HK-2 (cell line): ENCODE data around the gene GNAO1.

ENCODE experiments used
- DNase-seq: peaks from one replicate; pipeline ENCODE4 v3.0.0-alpha.2; 2018; ENCODE audit not compliant: unreplicated experiment

Gene GNAO1

GRCh38 chr16:56289416-56289815, 98.1 kb downstream of the GNAO1 start:
- no peak for DNase-seq

GRCh38 chr16:56289862-56290261, 98.6 kb downstream of the GNAO1 start:
- no peak for DNase-seq

DNA sequence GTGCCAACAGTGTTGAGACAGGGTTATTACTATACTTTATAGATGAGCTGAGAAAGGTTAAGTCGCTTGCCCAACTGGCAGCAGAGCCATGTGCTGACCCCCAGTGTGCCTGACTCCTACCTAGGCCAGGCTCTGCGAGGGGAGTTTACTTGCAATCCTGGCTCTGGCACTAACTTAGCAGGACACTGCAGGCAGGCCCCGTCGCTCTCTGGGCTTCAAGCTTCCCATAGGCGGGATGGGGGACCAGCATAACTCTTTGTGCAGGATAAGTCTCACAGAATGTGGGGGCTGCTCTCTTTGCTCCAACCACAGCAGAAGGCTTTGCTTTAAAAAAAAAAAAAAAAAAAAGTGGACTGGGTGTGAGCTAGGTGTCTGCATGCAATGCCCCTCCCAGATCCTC, 102.7 kb downstream of the GNAO1 start:
- DNase-seq, result no peak

DNA sequence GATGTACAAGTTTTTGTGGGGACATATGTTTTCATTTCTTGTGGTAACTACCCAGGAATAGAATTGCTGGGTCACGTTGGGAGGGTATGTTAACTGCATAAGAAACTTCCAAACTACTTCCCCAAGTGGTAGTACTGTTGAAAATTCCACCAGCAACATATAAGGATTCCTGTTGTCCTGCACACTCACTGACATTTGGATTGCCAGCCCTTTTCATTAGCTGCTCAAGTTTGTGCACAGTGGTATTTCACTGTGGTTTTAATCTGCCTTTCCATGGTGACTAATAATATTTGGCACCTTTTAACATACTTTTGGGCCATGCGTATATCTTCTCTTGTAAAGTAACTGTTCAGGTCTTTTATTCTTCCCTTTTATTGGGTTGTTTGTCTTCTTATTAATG, 103.3 kb downstream of the GNAO1 start:
- no peak for DNase-seq

DNA sequence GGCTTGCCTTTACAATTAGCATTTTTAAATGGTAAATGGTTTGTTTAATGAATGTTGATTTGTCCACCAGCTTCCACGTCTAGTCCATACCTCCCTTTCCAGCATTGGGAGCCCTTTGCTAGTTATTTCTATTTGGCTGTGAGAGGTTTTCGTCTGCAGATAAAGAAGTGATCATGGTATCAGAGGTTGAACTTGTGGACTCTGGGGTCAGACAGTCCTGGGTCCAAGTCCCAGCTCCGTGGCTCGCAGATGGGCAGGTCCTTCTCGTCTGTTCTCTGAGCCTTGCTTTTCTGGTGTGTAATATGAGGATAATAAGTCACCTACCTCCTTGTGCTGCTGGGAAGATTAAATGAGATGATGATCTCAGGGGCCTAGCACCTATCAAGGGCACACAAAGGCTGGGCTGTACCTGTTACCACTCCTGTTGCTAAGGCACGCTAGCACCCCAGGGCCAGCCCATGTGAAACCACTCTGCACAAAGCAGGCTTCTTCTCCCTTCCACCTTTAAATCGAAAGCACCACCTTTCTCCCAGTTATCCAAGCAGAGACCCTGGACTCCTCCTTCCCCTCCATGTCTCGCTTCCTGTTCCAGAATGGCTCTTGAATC, 103.9 kb downstream of the GNAO1 start:
- no peak for DNase-seq

DNA sequence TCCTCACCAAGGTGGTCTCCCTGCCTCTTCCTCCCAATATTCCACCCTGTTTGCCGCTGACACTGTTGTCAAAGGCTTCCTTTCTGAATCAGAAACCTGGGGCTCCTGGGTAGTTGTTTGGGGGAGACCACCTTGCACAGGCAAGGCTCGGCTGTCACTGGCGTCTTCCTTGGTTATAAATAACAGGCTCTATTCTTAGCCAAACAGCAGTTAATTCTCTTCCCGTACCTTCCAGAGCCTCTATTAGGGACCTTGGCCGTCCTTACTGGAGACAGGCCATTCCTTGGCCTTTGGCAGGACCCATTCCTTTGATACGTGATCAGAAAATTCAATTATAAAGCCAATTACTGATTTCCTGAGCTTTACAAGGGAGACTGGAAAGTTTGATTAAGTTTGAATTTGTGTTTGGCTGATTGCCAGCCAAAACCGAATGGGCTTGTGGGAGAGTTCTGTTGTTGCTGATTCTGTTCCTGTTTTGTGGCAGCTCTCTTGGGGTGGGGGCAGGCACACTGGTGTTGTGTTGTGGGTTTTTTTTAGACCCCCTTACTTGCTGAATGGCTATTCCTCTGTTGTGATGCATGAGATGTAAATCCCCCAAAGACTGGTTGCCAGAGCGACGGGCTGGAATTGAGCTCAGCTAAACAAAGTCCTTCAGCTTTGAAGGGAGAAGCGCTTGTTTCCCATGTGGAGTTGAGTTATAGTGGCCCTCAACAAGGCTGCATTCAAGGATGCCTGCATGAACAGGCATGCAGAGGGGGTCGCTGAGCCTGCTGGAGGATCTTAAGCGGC, 104.6 kb downstream of the GNAO1 start:
- no peak for DNase-seq

- no peak for DNase-seq
Observed at GRCh38 chr16:56297684-56298083, 106.4 kb downstream of the GNAO1 start.

- DNase-seq, result no peak
Observed at GRCh38 chr16:56298116-56298515, 106.8 kb downstream of the GNAO1 start.

DNA sequence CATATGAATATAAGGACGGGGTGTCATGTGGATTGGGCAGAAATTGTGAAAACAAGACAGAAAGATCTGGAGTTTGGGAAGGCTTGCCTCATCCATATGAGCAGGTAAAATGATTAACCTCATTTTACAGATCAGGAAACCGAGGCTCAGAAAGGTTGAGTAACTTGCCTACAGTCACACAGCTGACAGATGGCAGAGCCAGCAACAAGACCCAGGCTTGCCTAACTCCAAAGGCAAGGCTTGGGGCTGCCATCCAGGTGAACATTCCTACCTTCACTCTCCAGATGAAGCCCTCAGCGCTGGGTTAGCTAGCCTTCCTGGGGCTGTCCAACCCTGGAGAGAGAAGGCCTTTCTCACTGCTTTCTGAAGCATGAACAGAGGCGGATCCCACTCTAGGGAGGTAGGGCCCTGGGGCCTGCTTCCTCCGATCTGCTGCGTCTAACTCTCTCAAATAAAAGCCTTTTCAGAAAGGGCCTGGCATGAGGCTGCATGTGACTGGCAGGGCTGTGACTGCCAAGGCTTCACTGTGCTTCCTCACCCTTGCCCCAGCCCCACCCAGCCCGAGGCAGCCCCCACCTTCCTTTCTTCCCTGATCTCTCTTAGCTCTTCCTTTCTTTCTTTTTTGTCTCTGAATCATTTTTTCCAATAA, 107.8 kb downstream of the GNAO1 start:
- DNase-seq, result no peak

GRCh38 chr16:56300242-56300623, 108.9 kb downstream of the GNAO1 start:
- no peak for DNase-seq

DNA sequence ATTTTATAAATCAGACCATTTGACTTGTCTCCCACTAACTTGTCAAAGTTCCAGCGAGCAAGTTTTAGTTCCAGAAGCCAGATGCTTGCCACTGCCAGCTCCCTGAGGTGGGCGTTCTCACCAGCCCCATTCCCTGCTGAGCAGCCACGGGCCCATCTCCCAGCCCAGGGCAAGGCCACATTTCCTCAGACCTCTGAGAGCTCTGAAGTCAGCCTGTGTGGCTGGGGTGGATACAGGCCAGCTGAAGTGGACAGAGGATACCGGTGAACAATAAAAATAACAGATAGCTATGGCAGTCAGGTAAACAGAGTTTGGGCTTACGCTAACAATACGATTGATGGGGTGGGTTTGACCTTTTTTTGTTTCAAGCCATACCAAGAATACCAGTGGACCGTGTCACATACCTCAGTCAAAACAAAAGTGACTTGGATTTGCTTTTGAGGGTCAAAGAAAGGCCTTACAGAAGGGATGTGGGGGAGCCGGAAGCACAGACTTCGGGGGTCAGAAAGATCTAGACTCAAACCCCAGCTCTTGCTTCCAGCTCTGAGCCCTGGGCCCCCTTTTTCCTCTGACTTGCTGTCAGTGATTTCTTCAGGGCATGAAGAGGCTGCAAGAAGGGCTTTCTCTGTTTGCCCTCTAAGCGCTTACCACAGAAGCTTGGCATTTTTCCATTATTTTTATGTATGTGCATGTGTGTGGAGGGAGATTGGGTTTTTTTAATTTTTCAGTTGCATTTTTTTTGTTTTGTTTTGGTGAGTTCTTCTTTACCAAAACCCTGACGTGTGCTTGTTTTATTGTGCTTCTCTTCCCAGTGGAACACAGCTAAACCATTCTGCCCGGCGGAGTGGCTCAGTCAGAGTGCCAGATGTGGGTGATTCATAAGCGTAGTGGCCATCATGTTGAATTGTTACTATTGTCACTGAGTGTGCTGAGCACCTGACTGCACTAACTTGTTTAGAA, 109.9 kb downstream of the GNAO1 start:
- DNase-seq, result no peak

DNA sequence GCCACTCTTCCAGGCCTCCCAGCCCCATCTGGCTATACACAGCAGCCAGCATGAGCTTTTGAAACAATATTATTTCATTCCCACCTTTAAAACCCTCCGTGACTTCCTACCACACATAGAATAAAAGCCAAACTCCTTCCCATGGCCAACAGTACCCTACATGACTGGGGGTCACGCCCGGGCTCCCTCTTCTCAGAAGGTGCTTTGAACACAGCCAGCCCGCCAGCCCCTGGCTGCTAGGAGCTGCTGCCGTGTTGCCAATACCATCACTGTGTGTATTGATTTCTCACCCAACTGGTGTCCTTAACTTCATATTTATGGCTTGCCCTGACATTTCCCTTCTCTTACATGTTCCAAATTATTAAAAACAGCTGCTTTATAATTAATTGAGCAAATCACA, 111.2 kb downstream of the GNAO1 start:
- DNase-seq, result no peak

DNA sequence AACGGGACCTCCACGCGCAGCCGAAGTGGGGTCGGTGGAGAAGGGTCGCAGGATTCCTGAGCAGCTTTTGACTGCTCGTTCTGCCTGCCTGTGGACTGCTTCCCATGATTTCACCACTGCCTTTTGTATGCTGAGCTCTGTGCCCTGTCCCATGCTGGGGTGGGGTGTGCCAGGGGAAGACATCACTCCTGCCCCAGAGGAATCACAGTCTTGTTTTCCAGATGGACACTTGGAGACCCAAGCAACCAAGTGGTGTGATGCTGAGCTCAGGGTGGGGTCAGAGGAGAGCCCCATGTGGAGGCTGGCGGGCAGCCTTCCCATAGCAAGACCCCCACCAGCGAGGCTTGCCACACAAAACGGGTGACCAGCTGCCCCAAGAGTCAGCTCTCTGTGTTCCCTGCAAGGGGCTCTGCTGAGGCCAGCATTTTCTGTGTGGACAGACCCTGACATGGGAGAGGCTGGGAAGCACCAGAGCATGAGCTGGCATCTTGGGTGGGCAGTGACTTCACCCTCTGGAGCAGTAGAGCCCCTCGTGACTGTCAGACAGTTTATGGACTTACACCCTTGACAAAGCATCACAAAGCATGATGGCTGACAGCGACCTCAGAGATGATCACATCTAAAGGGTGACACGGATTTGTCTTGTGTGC, 111.9 kb downstream of the GNAO1 start:
- DNase-seq, result no peak

GRCh38 chr16:56303880-56304279, 112.6 kb downstream of the GNAO1 start:
- no peak for DNase-seq

- DNase-seq, result no peak
Observed at GRCh38 chr16:56305956-56306565, 114.8 kb downstream of the GNAO1 start.

DNA sequence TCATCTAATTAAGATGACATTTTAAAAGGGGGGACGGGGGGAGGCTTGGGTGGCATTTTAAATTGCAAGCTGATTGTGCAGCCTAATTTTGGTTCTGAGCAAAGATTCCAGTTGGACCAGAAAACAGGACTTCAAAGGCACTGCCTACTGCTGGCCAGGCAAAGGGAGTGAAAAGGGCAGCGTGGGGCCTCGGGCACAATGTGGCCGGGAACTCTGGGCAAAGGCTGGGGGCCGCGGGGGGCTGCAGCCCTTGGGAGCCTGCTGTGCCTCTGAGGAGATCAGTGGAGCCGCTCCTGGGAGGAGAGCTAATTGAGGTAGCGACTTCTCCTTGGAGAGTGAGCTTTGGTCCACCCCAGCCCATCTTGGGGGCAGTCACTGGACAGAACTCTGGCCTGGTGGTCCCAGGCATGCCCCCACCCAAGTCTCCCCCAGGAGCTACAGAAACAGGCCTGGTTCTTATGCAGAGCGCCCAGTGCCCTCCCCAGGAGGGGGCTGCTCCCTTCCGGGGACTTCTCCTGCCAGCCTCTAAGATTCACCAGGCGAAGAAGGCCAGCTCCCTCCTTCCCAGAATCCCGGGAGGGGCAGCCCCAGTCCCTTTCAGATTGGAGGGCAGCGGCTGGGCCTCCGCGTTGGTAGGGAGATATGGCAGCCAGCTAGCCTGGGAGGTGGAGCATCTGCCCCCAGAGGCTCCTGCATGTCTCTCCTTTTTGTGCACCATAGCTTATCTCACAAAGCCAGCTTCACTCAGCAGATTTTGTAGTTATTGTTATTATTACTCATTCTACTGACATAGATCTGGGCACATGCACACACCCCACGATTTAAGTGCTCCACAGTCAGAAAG, 115.6 kb downstream of the GNAO1 start:
- no peak for DNase-seq

DNA sequence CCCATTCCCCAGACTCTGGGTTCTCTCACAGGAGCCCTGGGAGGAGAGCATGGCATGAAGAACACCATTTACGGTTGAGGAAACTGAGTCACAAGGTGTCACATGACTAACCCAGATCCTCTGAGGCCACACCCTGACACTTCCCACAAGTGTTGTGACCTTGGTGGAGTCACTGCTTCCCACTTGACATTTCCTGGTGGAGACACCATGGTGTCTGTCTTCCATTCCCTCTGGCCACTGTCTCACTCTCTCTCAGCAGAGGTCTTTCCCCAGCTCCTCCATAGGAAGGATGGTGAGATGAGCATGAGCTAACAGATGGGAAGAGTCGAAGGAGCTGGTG, 116.2 kb downstream of the GNAO1 start:
- no peak for DNase-seq

DNA sequence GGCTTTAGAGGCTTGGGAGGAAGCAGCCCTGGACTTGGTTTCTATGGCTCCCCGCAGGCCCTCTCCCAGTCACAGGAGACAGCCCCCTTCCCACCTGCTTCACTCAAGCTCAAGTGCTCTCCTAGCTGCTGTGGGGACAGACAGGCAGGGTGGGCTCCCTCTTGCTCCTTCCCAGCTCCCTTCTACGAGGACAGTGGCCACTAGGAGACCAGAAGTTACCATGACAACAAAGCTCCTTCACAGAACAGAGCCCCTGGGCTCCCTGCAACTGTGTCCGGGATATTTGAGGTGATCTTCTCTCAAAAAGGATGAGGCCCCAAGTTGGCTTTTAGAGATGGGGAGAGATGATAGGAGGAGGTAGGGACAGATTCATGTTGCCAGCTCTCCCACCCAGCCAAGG, 117.7 kb downstream of the GNAO1 start:
- no peak for DNase-seq

DNA sequence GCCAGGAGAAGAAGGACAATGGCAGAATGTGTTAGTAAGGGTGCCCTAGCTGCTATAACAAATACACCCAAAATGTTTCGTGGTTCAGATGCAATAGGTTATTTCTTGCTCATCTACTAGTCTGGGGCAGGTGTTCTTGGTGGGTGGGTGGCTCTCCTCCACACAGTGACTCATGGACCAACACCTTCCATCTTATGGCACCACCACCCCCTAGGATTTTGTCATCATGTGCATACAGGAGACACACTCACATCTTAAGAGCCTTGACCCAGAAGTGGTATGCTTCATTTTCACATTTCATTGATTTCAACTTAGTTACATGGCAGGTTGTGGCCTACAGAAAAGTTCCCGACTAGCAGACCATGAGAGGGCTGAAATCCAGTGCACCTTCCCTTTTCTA, 119.4 kb downstream of the GNAO1 start:
- DNase-seq, result no peak
